ENCODE data around the gene DGKQ.

DNA sequence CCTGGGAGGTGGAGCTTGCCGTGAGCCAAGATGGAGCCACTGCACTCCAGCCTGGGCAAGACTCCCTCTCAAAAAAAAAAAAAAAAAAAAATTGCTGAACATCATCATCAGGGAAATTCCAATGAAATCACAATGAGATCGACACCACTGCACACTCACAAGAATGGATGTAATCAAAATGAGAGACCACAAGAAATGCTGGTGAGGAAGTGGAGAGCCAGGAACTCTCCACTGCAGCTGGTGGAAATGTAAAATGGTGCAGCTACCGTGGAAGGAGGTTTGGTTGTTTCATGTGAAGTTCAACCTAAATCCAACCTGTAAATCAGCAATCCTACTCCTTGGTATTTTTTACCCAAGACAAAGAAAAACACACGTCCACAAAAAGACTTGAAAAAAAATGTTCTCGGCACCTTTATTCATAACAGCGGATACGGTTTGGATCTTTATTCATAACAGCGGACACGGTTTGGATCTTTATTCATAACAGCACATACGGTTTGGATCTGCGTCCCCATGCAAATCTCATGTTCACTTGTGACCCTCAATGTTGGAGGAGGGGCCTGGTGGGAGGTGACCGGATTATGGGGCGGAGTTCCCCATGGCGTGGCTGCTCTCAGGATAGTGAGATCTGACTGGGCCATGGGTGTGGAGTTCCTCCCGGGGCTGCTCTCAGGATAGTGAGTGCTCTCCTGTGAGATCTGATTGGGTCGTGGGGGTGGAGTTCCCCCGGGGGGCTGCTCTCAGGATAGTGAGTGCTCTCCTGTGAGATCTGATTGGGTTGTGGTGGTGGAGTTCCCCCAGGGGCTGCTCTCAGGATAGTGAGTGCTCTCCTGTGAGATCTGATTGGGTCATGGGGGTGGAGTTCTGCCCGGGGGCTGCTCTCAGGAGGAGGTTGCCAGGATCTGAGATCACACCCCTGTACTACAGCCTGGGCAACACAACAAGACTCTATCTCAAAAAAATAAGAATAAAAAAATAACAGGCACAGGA, 49.0 kb downstream of the DGKQ start:
- TF ChIP-seq CTCF (IDR thresholded peaks at IDR 0.05) (no peak), ZFX (IDR thresholded peaks at IDR 0.05; ENCODE audit: borderline replicate concordance) (no peak)

Data from 22Rv1 (cell line).